HepG2 (cell line): Measurements from ENCODE around the gene NPNT.

Source experiments
- ZNF570 ChIP-seq: sonication (generic); formaldehyde crosslinking; IDR thresholded peaks from 2 replicates; pipeline ENCODE4 v1.4.0; 2020; ENCODE audit warnings: mild to moderate bottlenecking, missing genetic modification reagents, borderline replicate concordance
- ZNF891 ChIP-seq: sonication (generic); formaldehyde crosslinking; IDR thresholded peaks from 2 replicates; pipeline ENCODE4 v1.5.0; 2020; ENCODE audit warnings: mild to moderate bottlenecking, missing genetic modification reagents
- TF ChIP-seq, protein P1 (sequence below): sonication (generic); formaldehyde crosslinking; IDR thresholded peaks from 2 replicates; pipeline ENCODE4 v1.4.0; 2020; ENCODE audit warnings: missing genetic modification reagents

DNA sequence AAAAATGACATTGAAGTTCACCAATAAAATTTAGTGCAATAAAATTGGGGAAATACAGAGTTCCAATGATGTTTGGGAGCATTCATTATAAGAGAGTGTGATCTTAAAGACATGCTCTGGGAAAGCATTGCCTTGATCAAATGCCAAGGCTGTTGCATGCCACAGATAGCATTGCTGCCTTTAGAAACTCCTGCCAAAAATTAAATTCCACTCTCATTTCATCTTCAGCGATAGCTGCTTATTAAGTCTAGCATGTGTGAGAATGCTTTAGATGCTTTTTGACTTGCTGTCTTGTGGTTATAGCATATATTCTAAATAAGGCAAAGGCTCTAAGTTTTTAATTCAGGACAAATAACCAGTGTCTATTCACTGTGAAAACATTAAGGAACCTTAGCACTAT, 49.3 kb downstream of the NPNT start:
- TF ChIP-seq, protein P1, sequence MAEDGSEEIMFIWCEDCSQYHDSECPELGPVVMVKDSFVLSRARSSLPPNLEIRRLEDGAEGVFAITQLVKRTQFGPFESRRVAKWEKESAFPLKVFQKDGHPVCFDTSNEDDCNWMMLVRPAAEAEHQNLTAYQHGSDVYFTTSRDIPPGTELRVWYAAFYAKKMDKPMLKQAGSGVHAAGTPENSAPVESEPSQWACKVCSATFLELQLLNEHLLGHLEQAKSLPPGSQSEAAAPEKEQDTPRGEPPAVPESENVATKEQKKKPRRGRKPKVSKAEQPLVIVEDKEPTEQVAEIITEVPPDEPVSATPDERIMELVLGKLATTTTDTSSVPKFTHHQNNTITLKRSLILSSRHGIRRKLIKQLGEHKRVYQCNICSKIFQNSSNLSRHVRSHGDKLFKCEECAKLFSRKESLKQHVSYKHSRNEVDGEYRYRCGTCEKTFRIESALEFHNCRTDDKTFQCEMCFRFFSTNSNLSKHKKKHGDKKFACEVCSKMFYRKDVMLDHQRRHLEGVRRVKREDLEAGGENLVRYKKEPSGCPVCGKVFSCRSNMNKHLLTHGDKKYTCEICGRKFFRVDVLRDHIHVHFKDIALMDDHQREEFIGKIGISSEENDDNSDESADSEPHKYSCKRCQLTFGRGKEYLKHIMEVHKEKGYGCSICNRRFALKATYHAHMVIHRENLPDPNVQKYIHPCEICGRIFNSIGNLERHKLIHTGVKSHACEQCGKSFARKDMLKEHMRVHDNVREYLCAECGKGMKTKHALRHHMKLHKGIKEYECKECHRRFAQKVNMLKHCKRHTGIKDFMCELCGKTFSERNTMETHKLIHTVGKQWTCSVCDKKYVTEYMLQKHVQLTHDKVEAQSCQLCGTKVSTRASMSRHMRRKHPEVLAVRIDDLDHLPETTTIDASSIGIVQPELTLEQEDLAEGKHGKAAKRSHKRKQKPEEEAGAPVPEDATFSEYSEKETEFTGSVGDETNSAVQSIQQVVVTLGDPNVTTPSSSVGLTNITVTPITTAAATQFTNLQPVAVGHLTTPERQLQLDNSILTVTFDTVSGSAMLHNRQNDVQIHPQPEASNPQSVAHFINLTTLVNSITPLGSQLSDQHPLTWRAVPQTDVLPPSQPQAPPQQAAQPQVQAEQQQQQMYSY (CRISPR knock-in tag): no peak
- TF ChIP-seq ZNF891 (CRISPR knock-in tag): no peak
- no peak for TF ChIP-seq ZNF570 (CRISPR knock-in tag)
